SK-N-SH (cell line): Measurements from ENCODE around the gene BRSK1. TPM values are rescaled to one million over a fixed set of nuclear protein-coding genes. Genes with fewer than 3 reads are reported as not detected.

Experiments used
- CTCF ChIA-PET: fragments of 300-600, 350-600 bp; formaldehyde crosslinking; extraction: SDS; loops from one replicate; lab custom pipeline; 2021; lab: Yijun Ruan, JAX
- POLR2A ChIA-PET: fragments of 350-600 bp; sonication (Branson Sonifier 250); formaldehyde crosslinking; extraction: SDS; loops from one replicate; lab custom pipeline; 2020; ENCODE audit warnings: antibody characterized with exemption, inconsistent platforms; lab: Yijun Ruan, JAX
- DNase-seq: peaks from one replicate; pipeline ENCODE4 v3.0.0; 2012
- H2AFZ ChIP-seq: fragments of 200-600 bp; sonication (generic); 2 replicates; pipeline ENCODE4 v1.8.1; 2016; ENCODE audit warnings: antibody characterized with exemption, mild to moderate bottlenecking, low read depth
- H3F3A ChIP-seq: fragments of 200-600 bp; sonication (generic); replicated peaks from 2 replicates; pipeline ENCODE3; 2016; ENCODE audit warnings: antibody characterized with exemption, mild to moderate bottlenecking; ENCODE audit not compliant: insufficient read depth
- H3K27ac ChIP-seq, 2 experiments: fragments of 200-500 bp in 1 of 2; fragments of 200-600 bp in 1 of 2; sonication (Bioruptor generic) in 1 of 2; sonication (generic), shearing (Covaris generic) in 1 of 2; 2 replicates each; pipeline versions ENCODE4 v1.5.1 to v1.6.1; 2014 to 2016; ENCODE audit warnings: low read depth in 2 of 2, inconsistent platforms in 1 of 2, low read length in 1 of 2, mild to moderate bottlenecking in 1 of 2, mixed read lengths in 1 of 2
- H3K27me3 ChIP-seq: fragments of 200-600 bp; sonication (generic), shearing (Covaris generic); 2 replicates; pipeline ENCODE4 v1.6.1; 2016; ENCODE audit warnings: mixed run types; ENCODE audit not compliant: insufficient read depth
- H3K36me3 ChIP-seq, 2 experiments: fragments of 200-500 bp in 1 of 2; fragments of 200-600 bp in 1 of 2; sonication (Bioruptor generic) in 1 of 2; sonication (generic) in 1 of 2; replicated peaks in 1 of 2; 2 replicates each; pipeline versions ENCODE3 to v1.5.1; 2014 to 2016; ENCODE audit warnings: low read length in 1 of 2, mild to moderate bottlenecking in 1 of 2; ENCODE audit not compliant: insufficient read depth in 2 of 2, control insufficient read depth in 1 of 2
- H3K4me1 ChIP-seq, 2 experiments: fragments of 200-500 bp in 1 of 2; fragments of 200-600 bp in 1 of 2; sonication (Bioruptor generic) in 1 of 2; sonication (generic), shearing (Covaris generic) in 1 of 2; 2 replicates each; pipeline versions ENCODE4 v1.5.1 to v1.6.1; 2014 to 2016; ENCODE audit warnings: low read depth in 1 of 2, low read length in 1 of 2, mixed run types in 1 of 2; ENCODE audit not compliant: insufficient read depth in 2 of 2, control insufficient read depth in 1 of 2
- H3K4me2 ChIP-seq: fragments of 200-600 bp; sonication (generic), shearing (Covaris generic); 2 replicates; pipeline ENCODE4 v1.6.1; 2017; ENCODE audit warnings: mixed run types
- H3K4me3 ChIP-seq, 2 experiments: fragments of 200-500 bp in 1 of 2; fragments of 200-600 bp in 1 of 2; sonication (Bioruptor generic) in 1 of 2; sonication (generic), shearing (Covaris generic) in 1 of 2; 2 replicates each; pipeline versions ENCODE4 v1.5.1 to v1.8.1; 2014 to 2016; ENCODE audit warnings: low read depth in 2 of 2, inconsistent platforms in 1 of 2, low read length in 1 of 2, mild to moderate bottlenecking in 1 of 2, mixed read lengths in 1 of 2, moderate library complexity in 1 of 2
- H3K79me2 ChIP-seq: fragments of 200-600 bp; sonication (generic); 2 replicates; pipeline ENCODE4 v1.8.1; 2017; ENCODE audit warnings: mild to moderate bottlenecking; ENCODE audit not compliant: insufficient read depth
- H3K9ac ChIP-seq: fragments of 200-600 bp; sonication (generic); 2 replicates; pipeline ENCODE4 v1.6.1; 2017; ENCODE audit warnings: mixed run types
- H3K9me2 ChIP-seq: fragments of 200-600 bp; sonication (generic); 2 replicates; pipeline ENCODE4 v1.6.1; 2017; ENCODE audit warnings: mixed run types
- H3K9me3 ChIP-seq: fragments of 200-600 bp; sonication (generic); 2 replicates; pipeline ENCODE4 v1.6.1; 2017; ENCODE audit warnings: mixed run types, mild to moderate bottlenecking, moderate library complexity
- H4K20me1 ChIP-seq: fragments of 200-600 bp; sonication (generic); 2 replicates; pipeline ENCODE4 v1.6.1; 2017; ENCODE audit warnings: mild to moderate bottlenecking, mixed run types; ENCODE audit not compliant: insufficient read depth
- CTCF ChIP-seq: fragments of 200-600 bp; sonication (generic); IDR thresholded peaks from 2 replicates; pipeline ENCODE4 v1.6.1; 2017; ENCODE audit warnings: antibody characterized with exemption, mild to moderate bottlenecking, moderate library complexity
- FOSL2 ChIP-seq: IDR thresholded peaks from 2 replicates; pipeline ENCODE4 v1.4.0; 2012; ENCODE audit warnings: low read depth, mild to moderate bottlenecking, moderate library complexity, borderline replicate concordance
- GABPA ChIP-seq: IDR thresholded peaks from 2 replicates; pipeline ENCODE4 v1.4.0; 2012; ENCODE audit warnings: low read depth, mild to moderate bottlenecking
- GATA2 ChIP-seq: sonication (generic); formaldehyde crosslinking; IDR thresholded peaks from 2 replicates; pipeline ENCODE4 v1.5.0; 2020; ENCODE audit warnings: mild to moderate bottlenecking, missing genetic modification reagents
- MEF2A ChIP-seq: IDR thresholded peaks from 2 replicates; pipeline ENCODE4 v1.4.0; 2012; ENCODE audit warnings: low read depth, borderline replicate concordance
- NRF1 ChIP-seq: IDR thresholded peaks from 2 replicates; pipeline ENCODE4 v1.6.1; 2012; ENCODE audit warnings: low read depth, mild to moderate bottlenecking, low read length
- POLR2AphosphoS5 ChIP-seq: IDR thresholded peaks from 2 replicates; pipeline ENCODE4 v1.6.1; 2012; ENCODE audit warnings: low read depth, low read length
- RCOR1 ChIP-seq: fragments of 150-350 bp; IDR thresholded peaks from 2 replicates; pipeline ENCODE4 v1.6.1; 2017; ENCODE audit warnings: antibody characterized with exemption, low read length
- REST ChIP-seq: IDR thresholded peaks from 2 replicates; pipeline ENCODE4 v1.6.1; 2012; ENCODE audit warnings: mild to moderate bottlenecking, low read depth, low read length, moderate library complexity
- RFX5 ChIP-seq: IDR thresholded peaks from 2 replicates; pipeline ENCODE4 v1.6.1; 2012; ENCODE audit warnings: mild to moderate bottlenecking, improper control_type of control experiment, low read length
- RXRA ChIP-seq: IDR thresholded peaks from 2 replicates; pipeline ENCODE4 v1.4.0; 2012; ENCODE audit warnings: low read depth, mild to moderate bottlenecking, borderline replicate concordance
- SIN3A ChIP-seq: IDR thresholded peaks from 2 replicates; pipeline ENCODE4 v1.6.1; 2012; ENCODE audit warnings: low read depth, mild to moderate bottlenecking, low read length, moderate library complexity, borderline replicate concordance
- TCF12 ChIP-seq: IDR thresholded peaks from 2 replicates; pipeline ENCODE4 v1.4.0; 2012
- YY1 ChIP-seq: IDR thresholded peaks from 2 replicates; pipeline ENCODE4 v1.4.0; 2012; ENCODE audit warnings: low read depth, mild to moderate bottlenecking
- WGBS: methylation state at CpG from one replicate; pipeline ENCODE4 v1.1.6; 2017; ENCODE audit warnings: low lambda C conversion rate; 5-methylcytosine and 5-hydroxymethylcytosine counted together
- polyA plus RNA-seq, 3 experiments: library from polyadenylated mRNA; depleted of rRNA; stranded (reverse); fragments of >200 nt; gene quantifications; 2 replicates each; pipeline ENCODE4 v1.2.3, GENCODE V29; 2012
- TF ChIP-seq, protein P1 (sequence below): IDR thresholded peaks from 2 replicates; pipeline ENCODE4; 2012

The BRSK1 gene
- polyA plus RNA-seq, 1 of the 3 experiments (the other 2 are of a cell fraction) = 49.7 TPM

GRCh38 chr19:55339105-55339888 lies 55.5 kb downstream of the BRSK1 start, which contains the start of gene KMT5C (continued):
- TF ChIP-seq REST (no peak), SIN3A (peak; percentile 65; the same call in 1 of the 2 replicates), YY1 (no peak), GATA2 (CRISPR knock-in tag) (peak; percentile 78), GABPA (peak; percentile 45), NRF1 (peak; percentile 61; the same call in 1 of the 2 replicates), TCF12 (no peak), RFX5 (peak; percentile 92), FOSL2 (no peak), RXRA (no peak)

DNA sequence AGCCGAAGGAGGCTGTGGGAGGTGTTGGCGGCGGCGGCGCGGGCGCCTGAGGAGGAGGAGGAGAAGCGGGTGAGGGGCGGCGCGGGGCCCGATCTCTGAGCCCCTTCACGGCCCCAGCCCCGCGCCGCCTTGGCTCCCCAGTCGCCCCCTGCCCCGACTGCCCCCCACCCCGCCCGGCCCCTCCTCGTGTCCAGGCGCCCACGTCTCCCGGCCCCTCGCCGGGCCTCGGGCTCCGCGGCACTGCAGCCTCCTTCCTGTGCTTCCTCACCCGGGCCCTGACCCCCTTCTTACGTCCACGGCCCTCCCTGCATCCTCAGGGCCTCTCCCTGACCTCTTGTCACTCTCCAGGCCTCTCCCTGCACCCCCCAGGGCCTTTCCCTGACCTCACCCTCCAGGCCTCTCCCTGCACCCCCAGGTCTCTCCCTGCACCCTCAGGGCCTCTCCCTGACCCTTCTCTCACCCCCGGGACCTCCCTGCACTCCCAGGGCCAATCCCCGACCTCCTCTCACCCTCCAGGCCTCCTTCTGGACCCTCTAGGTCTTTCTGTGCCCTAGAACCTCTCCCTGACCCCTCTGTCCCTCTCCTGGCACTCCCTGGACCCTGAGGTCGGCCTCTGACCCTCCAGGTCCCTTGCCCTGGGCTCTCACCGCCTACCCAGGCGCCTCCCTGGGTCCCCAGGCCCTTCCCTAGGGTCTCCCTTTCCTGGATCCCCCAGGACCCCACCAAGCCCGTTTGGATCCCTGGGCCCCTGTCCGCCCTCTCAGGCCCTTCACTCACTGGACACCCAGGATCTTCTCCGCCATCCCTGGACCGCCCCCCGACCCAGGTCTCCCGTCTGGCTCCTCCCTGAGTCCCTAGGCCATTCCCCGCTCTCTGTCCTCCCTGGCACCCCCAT lies 56.3 kb downstream of the BRSK1 start:
- H3K9me2 ChIP-seq = no peaks in the 10 kb centered on the region
- TF ChIP-seq CTCF = no peak
- peak; percentile 67 for TF ChIP-seq POLR2AphosphoS5
- TF ChIP-seq, protein P1, sequence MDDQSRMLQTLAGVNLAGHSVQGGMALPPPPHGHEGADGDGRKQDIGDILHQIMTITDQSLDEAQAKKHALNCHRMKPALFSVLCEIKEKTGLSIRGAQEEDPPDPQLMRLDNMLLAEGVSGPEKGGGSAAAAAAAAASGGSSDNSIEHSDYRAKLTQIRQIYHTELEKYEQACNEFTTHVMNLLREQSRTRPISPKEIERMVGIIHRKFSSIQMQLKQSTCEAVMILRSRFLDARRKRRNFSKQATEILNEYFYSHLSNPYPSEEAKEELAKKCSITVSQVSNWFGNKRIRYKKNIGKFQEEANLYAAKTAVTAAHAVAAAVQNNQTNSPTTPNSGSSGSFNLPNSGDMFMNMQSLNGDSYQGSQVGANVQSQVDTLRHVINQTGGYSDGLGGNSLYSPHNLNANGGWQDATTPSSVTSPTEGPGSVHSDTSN = no peak
- TF ChIP-seq MEF2A = no peak
- no peak for TF ChIP-seq SIN3A
- no peak for TF ChIP-seq RCOR1
- H3K4me3 ChIP-seq = peak overlapping the region; percentile 73 to 75
- peaks cover 9% of the 10 kb centered on the region; the same call in 1 of the 2 replicates for H3K79me2 ChIP-seq
- peak; percentile 63 for DNase-seq
- H3K4me2 ChIP-seq = peak overlapping the region; percentile 100
- H4K20me1 ChIP-seq = no peaks in the 10 kb centered on the region
- peak overlapping the region; percentile 85 for H3K9ac ChIP-seq
- CTCF ChIA-PET = interaction anchor here (0.6 to 2.4 kb wide), 7 partner anchors 12 to 60 kb away, joined by 3 to 11 read pairs (median 4); partner anchors contain the start of genes HSPBP1 and TMEM238
- peaks cover 0 to 37% of the 10 kb centered on the region in 2 experiments; a peak in 2 of 4 replicates for H3K4me1 ChIP-seq
- POLR2A ChIA-PET = interaction anchor here (0.6 to 2.0 kb wide), 12 partner anchors 10 to 314 kb away, joined by 3 to 21 read pairs (median 3); partner anchors contain the start of genes PPP6R1, TMEM238 and UBE2S
- peaks cover 0 to 4% of the 10 kb centered on the region in 2 experiments for H3K36me3 ChIP-seq
- H3F3A ChIP-seq = no peaks in the 10 kb centered on the region
- 6% methylated on average over 24 of the region's 44 CpGs for WGBS
- H3K27ac ChIP-seq = peak overlapping the region; percentile 56 to 87; a peak in 3 of 4 replicates
- no peak overlapping the region for H2AFZ ChIP-seq
- H3K9me3 ChIP-seq = no peaks in the 10 kb centered on the region
- H3K27me3 ChIP-seq = no peaks in the 10 kb centered on the region
